Lung (tissue), 12 donors: ENCODE measurements around the gene CAMK2B. TPM values are rescaled to one million over a fixed set of nuclear protein-coding genes. Genes with fewer than 3 reads are reported as not detected.
A peak's percentile ranks its signal among the peaks of the same experiment; 100 is the strongest.

ENCODE experiments used
- ATAC-seq: fragments of 200-7000 bp; cut with Tn5 transposase; one replicate; pipeline ENCODE4 v1.9.1; 2020; ENCODE audit warnings: moderate number of reproducible peaks; ENCODE audit not compliant: insufficient read depth, low FRiP score
- DNase-seq, 3 donors: peaks; one replicate each; pipeline ENCODE4 v3.0.0-alpha.2; 2013 to 2017
- H3K27ac ChIP-seq, 2 donors: one replicate each; pipeline ENCODE4 v1.5.1; 2013; ENCODE audit warnings: mild to moderate bottlenecking in 2 of 2, moderate library complexity in 2 of 2, control low read depth in 1 of 2, inconsistent platforms in 1 of 2, low read depth in 1 of 2, low read length in 1 of 2
- H3K27me3 ChIP-seq, 3 donors: one replicate each; pipeline ENCODE4 v1.5.1; 2013; ENCODE audit warnings: low read length in 2 of 3; ENCODE audit not compliant: control insufficient read depth in 3 of 3, insufficient read depth in 3 of 3
- H3K36me3 ChIP-seq, 4 donors: one replicate each; pipeline ENCODE4 v1.5.1; 2013; ENCODE audit warnings: low read length in 4 of 4, mild to moderate bottlenecking in 1 of 4, moderate library complexity in 1 of 4; ENCODE audit not compliant: control insufficient read depth in 4 of 4, insufficient read depth in 4 of 4
- H3K4me1 ChIP-seq, 5 donors: one replicate each; pipeline ENCODE4 v1.5.1; 2013; ENCODE audit warnings: low read length in 5 of 5, mild to moderate bottlenecking in 2 of 5, moderate library complexity in 1 of 5; ENCODE audit not compliant: control insufficient read depth in 5 of 5, insufficient read depth in 5 of 5
- H3K4me3 ChIP-seq: one replicate; pipeline ENCODE4 v1.5.1; 2013; ENCODE audit warnings: mild to moderate bottlenecking, control low read depth, moderate library complexity
- H3K9ac ChIP-seq, 2 donors: one replicate each; pipeline ENCODE4 v1.5.1; 2013; ENCODE audit warnings: low read length in 2 of 2, control low read depth in 1 of 2; ENCODE audit not compliant: insufficient read depth in 1 of 2
- H3K9me3 ChIP-seq, 4 donors: one replicate each; pipeline ENCODE4 v1.5.1; 2013; ENCODE audit warnings: low read length in 3 of 4, mild to moderate bottlenecking in 1 of 4, moderate library complexity in 1 of 4; ENCODE audit not compliant: control insufficient read depth in 4 of 4, insufficient read depth in 3 of 4
- WGBS, 2 donors: extraction: QIAGEN DNeasy Blood & Tissue Kit; methylation state at CpG; one replicate each; pipeline ENCODE4 v1.1.7; 2013; 5-methylcytosine and 5-hydroxymethylcytosine counted together
- polyA plus RNA-seq, 2 donors: library from polyadenylated mRNA; stranded (reverse); fragments of 200-250 nt; gene quantifications; one replicate each; pipeline ENCODE4 v1.2.1, GENCODE V29; 2013
- total RNA-seq, 2 donors: library from RNA; depleted of rRNA in 1 of 2; stranded (reverse); fragments of >200 nt in 1 of 2; gene quantifications; one replicate each; pipeline ENCODE4 v1.2.1, GENCODE V29; 2014 to 2021
- TF ChIP-seq, protein P1 (sequence below): IDR thresholded peaks from 2 replicates; pipeline ENCODE4 v1.5.1; 2012; ENCODE audit warnings: mild to moderate bottlenecking; ENCODE audit errors: control extremely low read depth, extremely low read depth
- donor health status: control.
- donor health status: control.
- donor health status: Bipolar disorder and iron deficiency.
- donor health status: healthy.
- donor health status: DM: yes; HTN: yes; CAD: no.

The CAMK2B gene
- total and polyA plus RNA-seq, 4 donors: 0.12 to 0.80 (median 0.33) TPM

DNA sequence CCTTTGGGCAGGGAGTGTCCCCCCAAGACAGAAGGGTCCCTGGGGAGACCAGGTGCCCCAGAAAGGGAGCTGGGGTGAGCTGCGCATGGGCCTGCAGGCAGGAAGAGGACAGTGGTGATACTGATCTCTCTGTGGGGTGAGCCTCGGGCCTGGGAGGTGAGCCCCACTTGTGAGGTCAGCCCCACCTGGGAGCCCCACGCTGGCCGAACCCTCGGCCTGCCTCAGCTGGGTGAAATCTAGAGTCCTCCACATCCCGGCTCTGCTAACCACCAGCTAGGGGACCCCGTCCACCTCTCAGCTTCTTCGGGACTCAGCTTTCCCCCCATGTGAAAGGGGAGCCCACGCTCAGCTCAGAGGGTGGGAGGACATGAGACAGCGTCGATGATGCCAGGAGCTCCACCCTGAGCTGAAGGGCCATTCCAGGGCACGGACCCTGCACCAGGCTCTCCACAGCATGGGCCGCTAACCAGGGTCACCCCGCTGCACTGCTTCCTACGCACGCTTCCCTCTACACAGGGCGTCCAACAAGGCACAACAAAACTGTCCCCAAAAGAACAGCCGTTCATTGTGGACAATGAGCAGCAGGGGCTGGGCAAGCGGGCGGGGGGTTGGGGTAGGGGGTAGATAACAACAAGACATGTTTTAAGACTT is 48.7 kb downstream of the CAMK2B start:
- Histone ChIP-seq H3K27me3 (no peaks in the 10 kb centered on the region), H3K36me3 (no peaks in the 10 kb centered on the region), H3K9me3 (no peaks in the 10 kb centered on the region), H3K4me1 (peaks cover 0 to 35% (median 0%) of the 10 kb centered on the region in 5 donors), H3K27ac (no peak overlapping the region), H3K9ac (no peak overlapping the region), H3K4me3 (no peak overlapping the region)
- ATAC-seq (no peak), DNase-seq (peak in 1 of 3 donors; percentile 28)
- TF ChIP-seq, protein P1, sequence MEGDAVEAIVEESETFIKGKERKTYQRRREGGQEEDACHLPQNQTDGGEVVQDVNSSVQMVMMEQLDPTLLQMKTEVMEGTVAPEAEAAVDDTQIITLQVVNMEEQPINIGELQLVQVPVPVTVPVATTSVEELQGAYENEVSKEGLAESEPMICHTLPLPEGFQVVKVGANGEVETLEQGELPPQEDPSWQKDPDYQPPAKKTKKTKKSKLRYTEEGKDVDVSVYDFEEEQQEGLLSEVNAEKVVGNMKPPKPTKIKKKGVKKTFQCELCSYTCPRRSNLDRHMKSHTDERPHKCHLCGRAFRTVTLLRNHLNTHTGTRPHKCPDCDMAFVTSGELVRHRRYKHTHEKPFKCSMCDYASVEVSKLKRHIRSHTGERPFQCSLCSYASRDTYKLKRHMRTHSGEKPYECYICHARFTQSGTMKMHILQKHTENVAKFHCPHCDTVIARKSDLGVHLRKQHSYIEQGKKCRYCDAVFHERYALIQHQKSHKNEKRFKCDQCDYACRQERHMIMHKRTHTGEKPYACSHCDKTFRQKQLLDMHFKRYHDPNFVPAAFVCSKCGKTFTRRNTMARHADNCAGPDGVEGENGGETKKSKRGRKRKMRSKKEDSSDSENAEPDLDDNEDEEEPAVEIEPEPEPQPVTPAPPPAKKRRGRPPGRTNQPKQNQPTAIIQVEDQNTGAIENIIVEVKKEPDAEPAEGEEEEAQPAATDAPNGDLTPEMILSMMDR: no peak
- 94% methylated on average over 20 of the region's 20 CpGs for WGBS, 2 donors

DNA sequence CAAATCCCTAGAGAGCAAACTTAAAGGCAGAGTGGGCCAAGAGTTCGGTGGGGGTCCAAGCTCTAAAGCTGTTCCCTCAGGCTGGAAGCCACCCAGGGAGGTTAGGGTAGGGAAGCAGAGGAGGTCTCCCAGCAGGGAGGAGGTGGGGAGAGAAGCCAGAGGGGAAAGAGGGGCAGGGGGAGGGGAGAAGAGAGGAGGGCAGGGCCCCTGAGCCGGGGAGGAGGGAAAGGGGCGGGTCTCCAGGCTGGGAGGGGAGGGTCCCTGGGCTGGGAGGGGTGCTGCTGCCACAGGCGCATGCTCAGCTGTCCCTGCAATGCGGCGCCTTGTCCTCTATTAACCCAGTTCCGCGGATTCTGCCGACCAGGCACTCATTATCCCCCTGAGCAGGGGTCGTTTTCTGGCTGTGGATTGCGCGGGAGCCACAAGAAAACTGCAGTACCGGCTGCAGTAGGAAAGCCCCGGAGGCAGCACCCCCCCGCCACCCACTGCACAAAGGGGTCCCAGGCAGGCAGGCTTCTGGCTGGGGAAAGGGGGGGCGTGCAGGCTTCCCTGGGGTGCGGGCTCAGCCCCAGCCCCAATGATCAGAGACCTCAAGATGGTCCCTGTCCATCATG is 49.3 kb downstream of the CAMK2B start:
- Histone ChIP-seq H3K9ac (no peak overlapping the region), H3K27ac (no peak overlapping the region), H3K4me1 (peaks cover 0 to 35% (median 0%) of the 10 kb centered on the region in 5 donors), H3K9me3 (no peaks in the 10 kb centered on the region), H3K4me3 (no peak overlapping the region), H3K36me3 (no peaks in the 10 kb centered on the region), H3K27me3 (no peaks in the 10 kb centered on the region)
- 27 to 28% methylated on average over 14 to 17 of the region's 17 CpGs for WGBS, 2 donors
- ATAC-seq (no peak), DNase-seq (peak; percentile 90 to 95 (median 91))
- TF ChIP-seq, protein P1: no peak

DNA sequence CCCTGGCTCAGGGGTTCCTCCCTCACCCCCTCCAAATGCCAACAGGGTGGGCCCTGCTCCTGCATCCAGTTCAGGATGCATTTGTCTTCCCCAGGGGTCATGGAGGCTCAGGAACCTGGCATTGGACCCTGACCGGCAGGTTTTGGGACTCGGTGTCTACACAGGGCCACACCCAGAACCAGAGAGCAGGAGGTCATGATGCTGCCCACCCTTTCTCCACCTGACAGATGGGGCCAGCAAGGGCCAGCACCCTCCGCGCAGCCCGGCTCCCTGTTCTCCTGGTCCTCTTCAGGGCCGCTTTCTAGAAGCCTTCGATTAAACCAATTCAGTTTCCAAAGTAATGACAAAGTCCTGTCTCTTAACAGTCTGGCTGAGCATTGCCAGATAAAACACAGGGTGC is 50.2 kb downstream of the CAMK2B start:
- TF ChIP-seq, protein P1: no peak
- Histone ChIP-seq H3K9ac (no peak overlapping the region), H3K4me3 (no peak overlapping the region), H3K4me1 (peaks cover 0 to 35% (median 0%) of the 10 kb centered on the region in 5 donors), H3K27ac (no peak overlapping the region), H3K36me3 (no peaks in the 10 kb centered on the region), H3K27me3 (no peaks in the 10 kb centered on the region), H3K9me3 (no peaks in the 10 kb centered on the region)
- WGBS, 2 donors: 88 to 92% methylated on average over 7 of the region's 7 CpGs
- DNase-seq (no peak), ATAC-seq (no peak)
